Posterior vena cava (tissue), 2 donors: ENCODE results near the gene CASQ1. TPM values are rescaled to one million over a fixed set of nuclear protein-coding genes. Genes with fewer than 3 reads are reported as not detected.

ENCODE experiments used
- DNase-seq: peaks from one replicate; pipeline ENCODE4 v3.0.0-alpha.2; 2020; ENCODE audit warnings: low spot score
- intact Hi-C, 2 donors: fragments of 100-400 bp; cut with DNase I; formaldehyde crosslinking; loops; one replicate each; pipeline versions ENCODE4 v1.14.1 to v1.14.2; 2022 to 2023
- total RNA-seq, 2 donors: library from RNA; stranded (reverse); fragmentation: NEBNext Ultra II Directional; extraction: Animal tissue kit (Norgen Biotek cat#: 25700); gene quantifications; one replicate each; pipeline ENCODE4 v1.2.1, GENCODE V29; 2021
- donor health status: DM: yes; HTN: yes; CAD: no.
- donor health status: DM: yes; HTN: yes; CAD: no.

The CASQ1 gene
- total RNA-seq, 2 donors from 2014 or later = 4.5 to 10.4 TPM

GRCh38 chr1:160194737-160195059, 4.3 kb downstream of the CASQ1 start:
- no peak for DNase-seq
- intact Hi-C loops = loop anchor here (10.0 kb wide), 2 partner anchors 60 to 90 kb away; no protein-coding TSS in a partner anchor

GRCh38 chr1:160196143-160196542, 5.8 kb downstream of the CASQ1 start:
- DNase-seq = no peak
- intact Hi-C loops = loop anchor here (10.0 kb wide), 2 partner anchors 59 to 91 kb away; no protein-coding TSS in a partner anchor

- no peak for DNase-seq
- intact Hi-C loops = loop anchor here (10.0 kb wide), 2 partner anchors 58 to 92 kb away; no protein-coding TSS in a partner anchor
Measured at GRCh38 chr1:160197231-160197630, 6.9 kb downstream of the CASQ1 start.

- DNase-seq = no peak
- intact Hi-C loops = no loop called here
Measured at GRCh38 chr1:160200786-160201185, 10.4 kb downstream of the CASQ1 start.

GRCh38 chr1:160204526-160205241, 14.3 kb downstream of the CASQ1 start:
- intact Hi-C loops = no loop called here

GRCh38 chr1:160205242-160206035, 15.1 kb downstream of the CASQ1 start, which contains the start of gene PEA15:
Gene PEA15 (plus strand): TSS chr1:160205384. CDS start chr1:160211545, 6,161 bp downstream.
- peak; percentile 94 for DNase-seq
- intact Hi-C loops = no loop called here

More at GRCh38 chr1:160204526-160205241, 14.3 kb downstream of the CASQ1 start:
- no peak for DNase-seq

GRCh38 chr1:160206036-160206389, 15.6 kb downstream of the CASQ1 start:
- peak; percentile 89 for DNase-seq

GRCh38 chr1:160206421-160207117, 16.2 kb downstream of the CASQ1 start:
- intact Hi-C loops = no loop called here
- DNase-seq = no peak

More at GRCh38 chr1:160206036-160206389, 15.6 kb downstream of the CASQ1 start:
- intact Hi-C loops = no loop called here

GRCh38 chr1:160207118-160207650, 16.8 kb downstream of the CASQ1 start:
- intact Hi-C loops = no loop called here
- no peak for DNase-seq

GRCh38 chr1:160207771-160208556, 17.6 kb downstream of the CASQ1 start:
- no peak for DNase-seq
- intact Hi-C loops = no loop called here

- intact Hi-C loops = no loop called here
- no peak for DNase-seq
Measured at GRCh38 chr1:160208557-160209320, 18.4 kb downstream of the CASQ1 start.

- intact Hi-C loops = no loop called here
Measured at GRCh38 chr1:160209321-160210046, 19.1 kb downstream of the CASQ1 start.

GRCh38 chr1:160210561-160210960, 20.2 kb downstream of the CASQ1 start:
- intact Hi-C loops = no loop called here
- DNase-seq = no peak

More at GRCh38 chr1:160209321-160210046, 19.1 kb downstream of the CASQ1 start:
- no peak for DNase-seq

- DNase-seq = no peak
- intact Hi-C loops = no loop called here
Measured at GRCh38 chr1:160211046-160211790, 20.8 kb downstream of the CASQ1 start.

- DNase-seq = no peak
- intact Hi-C loops = no loop called here
Measured at GRCh38 chr1:160214481-160215140, 24.2 kb downstream of the CASQ1 start.

GRCh38 chr1:160216301-160216700, 25.9 kb downstream of the CASQ1 start:
- intact Hi-C loops = no loop called here
- DNase-seq = no peak
